K562 (cell line): ENCODE data around the gene XCL2. TPM values are rescaled to one million over a fixed set of nuclear protein-coding genes. Genes with fewer than 3 reads are reported as not detected.

Source experiments
- ATAC-seq: fragments of 200-7000 bp; cut with Tn5 transposase; 3 replicates; pipeline ENCODE4 v1.9.1; 2020; ENCODE audit warnings: moderate library complexity
- BruUV-seq: library from RNA; stranded (reverse); fragments of 400-500 nt; replicated peaks from 2 replicates; lab custom pipeline; 2021; lab: Mats Ljungman, UMichigan
- CTCF ChIA-PET: fragments of 300-600 bp; formaldehyde crosslinking; extraction: SDS; loops from one replicate; lab custom pipeline; 2021; ENCODE audit warnings: low intra/inter-chr PET ratio; lab: Yijun Ruan, JAX
- POLR2A ChIA-PET: fragments of 300-600, 350-650 bp; sonication (Branson Sonifier 250); formaldehyde crosslinking; extraction: SDS; loops from one replicate; lab custom pipeline; 2021; ENCODE audit warnings: antibody characterized with exemption, inconsistent platforms; lab: Yijun Ruan, JAX
- DNase-seq, 4 experiments: peaks; one replicate each; pipeline versions ENCODE4 v3.0.0 to v3.0.0-alpha.2; 2011 to 2018; ENCODE audit warnings: low spot score in 3 of 4, mixed read lengths in 3 of 4; ENCODE audit errors: extremely low read depth in 1 of 4
- FAIRE-seq: peaks from 2 replicates; lab custom pipeline; 2011; peaks lifted over from hg19 to GRCh38; lab: Jason Lieb, UNC
- H2AFZ ChIP-seq: 2 replicates; pipeline ENCODE4 v1.6.0; 2011; ENCODE audit warnings: low read depth, low read length, control low read depth, inconsistent platforms
- H3K27ac ChIP-seq: fragments of 200-600 bp; 3 replicates; pipeline ENCODE4 v1.8.0; 2011; ENCODE audit warnings: low read depth, mild to moderate bottlenecking, control low read depth, inconsistent platforms, low read length, moderate library complexity, mixed read lengths; ENCODE audit errors: extremely low read depth
- H3K27me3 ChIP-seq, 2 experiments: fragments of 300-600 bp in 1 of 2; 2 replicates in 1 of 2; 3 replicates in 1 of 2; pipeline versions ENCODE4 v1.6.0 to v1.8.0; 2011; ENCODE audit warnings: inconsistent platforms in 2 of 2, low read length in 2 of 2, mild to moderate bottlenecking in 1 of 2, mixed read lengths in 1 of 2, moderate library complexity in 1 of 2; ENCODE audit not compliant: control insufficient read depth in 2 of 2, insufficient read depth in 2 of 2
- H3K36me3 ChIP-seq: fragments of 300-600 bp; 3 replicates; pipeline ENCODE4 v1.8.0; 2011; ENCODE audit warnings: mild to moderate bottlenecking, low read length, inconsistent platforms; ENCODE audit not compliant: control insufficient read depth, insufficient read depth
- H3K4me1 ChIP-seq, 2 experiments: fragments of 200-600 bp in 1 of 2; replicated peaks in 1 of 2; 2 replicates in 1 of 2; 3 replicates in 1 of 2; pipeline versions ENCODE4 v1.5.1 to v1.8.0; 2011; ENCODE audit warnings: inconsistent platforms in 2 of 2, low read length in 2 of 2, mild to moderate bottlenecking in 1 of 2, mixed read lengths in 1 of 2, moderate library complexity in 1 of 2; ENCODE audit not compliant: control insufficient read depth in 2 of 2, insufficient read depth in 2 of 2
- H3K4me2 ChIP-seq: 2 replicates; pipeline ENCODE4 v1.6.1; 2011; ENCODE audit warnings: low read length, control low read depth, inconsistent platforms, mixed read lengths; ENCODE audit not compliant: insufficient read depth
- H3K4me3 ChIP-seq: fragments of 200-600 bp; sonication (generic), shearing (Covaris generic); 2 replicates; pipeline ENCODE4 v1.5.1; 2016; ENCODE audit warnings: control low read depth, inconsistent platforms
- H3K79me2 ChIP-seq: fragments of 200-600 bp; 3 replicates; pipeline ENCODE4 v1.8.0; 2011; ENCODE audit warnings: low read length, inconsistent platforms; ENCODE audit not compliant: control insufficient read depth, insufficient read depth
- H3K9ac ChIP-seq, 2 experiments: 2 replicates each; pipeline versions ENCODE4 v1.6.0 to v1.6.1; 2011; ENCODE audit warnings: low read depth in 2 of 2, low read length in 2 of 2, control low read depth in 1 of 2, inconsistent platforms in 1 of 2, mild to moderate bottlenecking in 1 of 2, mixed read lengths in 1 of 2; ENCODE audit not compliant: insufficient read depth in 1 of 2
- H3K9me1 ChIP-seq: one replicate; pipeline ENCODE4 v1.6.0; 2011; ENCODE audit warnings: inconsistent platforms, mild to moderate bottlenecking, low read length, moderate library complexity; ENCODE audit not compliant: control insufficient read depth, insufficient read depth
- H3K9me3 ChIP-seq: replicated peaks from 2 replicates; pipeline ENCODE4 v1.5.1; 2011; ENCODE audit warnings: low read depth, low read length, inconsistent platforms; ENCODE audit not compliant: control insufficient read depth, insufficient read depth
- H4K20me1 ChIP-seq: replicated peaks from 2 replicates; pipeline ENCODE4 v1.6.1; 2011; ENCODE audit warnings: low read length, inconsistent platforms, mixed read lengths; ENCODE audit not compliant: control insufficient read depth, insufficient read depth
- ILK ChIP-seq: fragments of 450-650 bp; IDR thresholded peaks from 2 replicates; pipeline ENCODE4 v1.6.1; 2016; ENCODE audit warnings: missing genetic modification characterization, low read depth, mild to moderate bottlenecking, missing compliant biosample characterization, moderate library complexity, borderline replicate concordance
- IRF2 ChIP-seq: sonication (generic); formaldehyde crosslinking; IDR thresholded peaks from 2 replicates; pipeline ENCODE4 v1.8.1; 2022; ENCODE audit warnings: mild to moderate bottlenecking, missing genetic modification reagents
- NFE2L1 ChIP-seq: fragments of 450-650 bp; IDR thresholded peaks from 2 replicates; pipeline ENCODE4 v1.6.1; 2016; ENCODE audit warnings: missing genetic modification characterization, low read depth, mild to moderate bottlenecking, missing compliant biosample characterization, moderate library complexity, borderline replicate concordance
- NR2C2 ChIP-seq, 2 experiments: fragments of 200-800 bp in 1 of 2; sonication (Bioruptor generic) in 1 of 2; sonication (generic) in 1 of 2; formaldehyde crosslinking in 1 of 2; IDR thresholded peaks; 2 replicates each; pipeline versions ENCODE4 v1.6.1 to v1.8.0; 2016 to 2022; ENCODE audit warnings: mild to moderate bottlenecking in 1 of 2, missing compliant biosample characterization in 1 of 2, missing genetic modification characterization in 1 of 2, missing genetic modification reagents in 1 of 2
- PPARD ChIP-seq: fragments of 250-450 bp; sonication (Bioruptor Pico); IDR thresholded peaks from 2 replicates; pipeline ENCODE4 v1.8.0; 2022; ENCODE audit warnings: inconsistent platforms, mild to moderate bottlenecking, moderate library complexity
- WGBS: fragments of 100-300 bp; shearing (Covaris generic); methylation state at CpG from one replicate; pipeline ENCODE4 v1.1.6; 2016; ENCODE audit warnings: low coverage, mixed read lengths; ENCODE audit not compliant: insufficient coverage; ENCODE audit errors: missing lambda C conversion rate; 5-methylcytosine and 5-hydroxymethylcytosine counted together
- in situ Hi-C: fragments of 300-500 bp; cut with MboI; formaldehyde crosslinking; loops from 4 replicates; pipeline ENCODE4 v1.15.0; 2018; ENCODE audit warnings: inconsistent platforms, mixed read lengths
- intact Hi-C: fragments of 100-400 bp; cut with micrococcal nuclease; formaldehyde crosslinking; loops from 2 replicates; pipeline ENCODE4 v1.14.2; 2022
- polyA plus RNA-seq, 8 experiments: library from polyadenylated mRNA; depleted of rRNA in 4 of 8; stranded (reverse) in 5 of 8; unstranded in 3 of 8; fragments of >200 nt; fragmentation: Nextera tagmentation in 2 of 8; fragmentation: Illumina TruSeq in 1 of 8; extraction: Ambion mirVana in 2 of 8; extraction: Trizol in 1 of 8; gene quantifications; 2 replicates each; pipeline versions ENCODE4 v1.2.1 to v1.2.3, GENCODE V29; 2011 to 2014; ENCODE audit warnings: inconsistent platforms in 1 of 8, missing spikeins in 1 of 8
- total RNA-seq, 7 experiments: library from RNA; depleted of rRNA in 6 of 7; stranded (reverse); fragments of >200 nt in 6 of 7; fragmentation: Illumina TruSeq in 2 of 7; extraction: Trizol in 2 of 7; gene quantifications; 2 replicates each; pipeline versions ENCODE4 v1.2.1 to v1.2.3, GENCODE V29; 2011 to 2021; ENCODE audit warnings: low replicate concordance in 1 of 7
- TF ChIP-seq, protein P1 (sequence below): fragments of 450-650 bp; IDR thresholded peaks from 2 replicates; pipeline ENCODE4 v1.6.1; 2016; ENCODE audit warnings: low read depth, mild to moderate bottlenecking, moderate library complexity

The XCL2 gene
- total and polyA plus RNA-seq, 9 of the 15 experiments (the other 6 are each of a cell fraction or from before 2014, with no cell fraction given): not detected

GRCh38 chr1:168518201-168518689 is 25.6 kb downstream of the XCL2 start (continued):
- TF ChIP-seq NR2C2 (CRISPR knock-in tag; IDR thresholded peaks at IDR 0.05) (no peak), NR2C2 (tag; IDR thresholded peaks at IDR 0.05) (no peak)

DNA sequence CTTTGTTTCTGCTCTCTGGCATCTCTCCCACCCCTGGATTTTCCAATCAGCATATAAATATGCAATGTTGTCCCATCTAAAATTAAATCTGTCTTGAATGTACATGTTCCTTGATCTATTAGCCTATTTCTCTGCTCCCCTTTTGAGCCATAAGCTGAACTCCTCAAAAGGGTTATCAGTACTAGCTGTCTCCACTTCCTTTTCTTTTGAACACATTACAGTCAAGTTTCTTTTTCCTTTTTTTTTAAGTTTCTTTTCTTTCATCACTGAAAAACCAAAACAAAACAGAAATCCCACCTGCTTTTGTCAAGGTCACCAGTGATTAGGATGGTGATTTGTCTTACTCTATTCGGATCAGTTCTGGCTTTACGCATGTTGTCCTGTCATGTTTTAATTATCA is 29.3 kb downstream of the XCL2 start:
- WGBS: 29% methylated on average over 2 of the region's 2 CpGs
- Histone ChIP-seq H3K36me3 (no peaks in the 10 kb centered on the region), H3K9me1 (no peaks in the 10 kb centered on the region), H3K4me2 (no peak overlapping the region), H3K27me3 (peaks cover 0 to 22% of the 10 kb centered on the region in 2 experiments; a peak in 2 of 5 replicates), H3K27ac (no peak overlapping the region), H2AFZ (no peak overlapping the region), H3K4me1 (no peaks in the 10 kb centered on the region), H3K9me3 (no peaks in the 10 kb centered on the region), H3K9ac (no peak overlapping the region), H3K4me3 (no peak overlapping the region), H4K20me1 (no peaks in the 10 kb centered on the region), H3K79me2 (no peaks in the 10 kb centered on the region)
- FAIRE-seq: no peak
- BruUV-seq: no TSS peak
- POLR2A ChIA-PET: interaction anchor here (0.6 kb wide), 1 partner anchor 497 kb away, joined by 3 read pairs; no protein-coding TSS in a partner anchor
- DNase-seq: no peak
- intact Hi-C loops (no loop called here), in situ Hi-C loops (no loop called here)
- CTCF ChIA-PET: no interaction called here
- TF ChIP-seq ILK (tag) (no peak), PPARD (CRISPR knock-in tag) (no peak), IRF2 (no peak), NFE2L1 (tag) (no peak)
- TF ChIP-seq, protein P1, sequence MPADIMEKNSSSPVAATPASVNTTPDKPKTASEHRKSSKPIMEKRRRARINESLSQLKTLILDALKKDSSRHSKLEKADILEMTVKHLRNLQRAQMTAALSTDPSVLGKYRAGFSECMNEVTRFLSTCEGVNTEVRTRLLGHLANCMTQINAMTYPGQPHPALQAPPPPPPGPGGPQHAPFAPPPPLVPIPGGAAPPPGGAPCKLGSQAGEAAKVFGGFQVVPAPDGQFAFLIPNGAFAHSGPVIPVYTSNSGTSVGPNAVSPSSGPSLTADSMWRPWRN: no peak
- ATAC-seq: no peak
